ENCODE data around the gene HIGD1A. TPM values are rescaled to one million over a fixed set of nuclear protein-coding genes. Genes with fewer than 3 reads are reported as not detected.

HIGD1A gene
- total RNA-seq, 2 donors from 2014 or later = 36.3 to 52.4 TPM

DNA sequence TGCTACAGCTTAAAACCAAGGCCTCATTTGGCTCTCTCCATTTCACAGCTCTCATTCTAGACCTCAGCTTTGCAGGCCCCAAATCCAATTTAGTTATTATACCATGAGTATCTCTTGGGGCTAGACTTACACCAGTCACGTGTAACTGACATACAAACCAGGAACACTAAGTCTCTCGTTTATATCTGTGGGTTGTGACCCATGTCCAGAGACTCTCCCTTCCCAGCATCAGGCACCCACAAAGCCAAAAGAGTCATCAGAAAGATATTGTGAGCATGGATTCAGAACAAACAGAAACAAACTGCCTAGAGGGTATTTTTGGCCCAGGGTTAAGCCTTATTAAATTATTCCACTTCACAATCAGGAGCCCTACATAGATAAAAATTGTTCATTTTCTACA is 25.6 kb downstream of the HIGD1A start:
- no peak for ATAC-seq
- WGBS, 2 donors = 68 to 76% methylated on average over 2 of the region's 2 CpGs
- Histone ChIP-seq H3K4me3 (no peak overlapping the region), H3K27me3 (no peaks in the 10 kb centered on the region), H3K4me1 (peaks cover 29% of the 10 kb centered on the region), H3K9me3 (no peaks in the 10 kb centered on the region), H3K27ac (peak overlapping the region in 2 of 4 donors; percentile 10 to 80), H3K36me3 (replicated peaks in 1 of 2; ENCODE audit: insufficient read depth in 1 of 2, low read depth in 2 of 2) (peaks cover 0 to 2% of the 10 kb centered on the region in 2 donors)
- DNase-seq = peak in 1 of 4 donors; percentile 20
- intact Hi-C loops (cut with DNase I) = no loop called here
- TF ChIP-seq POLR2A (IDR thresholded peaks at IDR 0.05) = no peak
- TF ChIP-seq, protein P1, sequence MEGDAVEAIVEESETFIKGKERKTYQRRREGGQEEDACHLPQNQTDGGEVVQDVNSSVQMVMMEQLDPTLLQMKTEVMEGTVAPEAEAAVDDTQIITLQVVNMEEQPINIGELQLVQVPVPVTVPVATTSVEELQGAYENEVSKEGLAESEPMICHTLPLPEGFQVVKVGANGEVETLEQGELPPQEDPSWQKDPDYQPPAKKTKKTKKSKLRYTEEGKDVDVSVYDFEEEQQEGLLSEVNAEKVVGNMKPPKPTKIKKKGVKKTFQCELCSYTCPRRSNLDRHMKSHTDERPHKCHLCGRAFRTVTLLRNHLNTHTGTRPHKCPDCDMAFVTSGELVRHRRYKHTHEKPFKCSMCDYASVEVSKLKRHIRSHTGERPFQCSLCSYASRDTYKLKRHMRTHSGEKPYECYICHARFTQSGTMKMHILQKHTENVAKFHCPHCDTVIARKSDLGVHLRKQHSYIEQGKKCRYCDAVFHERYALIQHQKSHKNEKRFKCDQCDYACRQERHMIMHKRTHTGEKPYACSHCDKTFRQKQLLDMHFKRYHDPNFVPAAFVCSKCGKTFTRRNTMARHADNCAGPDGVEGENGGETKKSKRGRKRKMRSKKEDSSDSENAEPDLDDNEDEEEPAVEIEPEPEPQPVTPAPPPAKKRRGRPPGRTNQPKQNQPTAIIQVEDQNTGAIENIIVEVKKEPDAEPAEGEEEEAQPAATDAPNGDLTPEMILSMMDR (IDR thresholded peaks at IDR 0.05) = no peak

GRCh38 chr3:42773409-42773751 is 30.9 kb downstream of the HIGD1A start:
- no peaks in the 10 kb centered on the region for H3K9me3 ChIP-seq
- H3K36me3 ChIP-seq (replicated peaks in 1 of 2; ENCODE audit: insufficient read depth in 1 of 2, low read depth in 2 of 2) = no peaks in the 10 kb centered on the region
- WGBS, 2 donors = 6 to 8% methylated on average over 6 of the region's 6 CpGs
- peak overlapping the region in 3 of 4 donors; percentile 39 to 79 (median 69) for H3K27ac ChIP-seq
- DNase-seq = no peak
- intact Hi-C loops (cut with DNase I) = no loop called here
- ATAC-seq = no peak
- peaks cover 9% of the 10 kb centered on the region for H3K4me1 ChIP-seq
- TF ChIP-seq, protein P1 (IDR thresholded peaks at IDR 0.05) = no peak
- no peak for TF ChIP-seq POLR2A (IDR thresholded peaks at IDR 0.05)
- no peaks in the 10 kb centered on the region for H3K27me3 ChIP-seq
- H3K4me3 ChIP-seq = peak overlapping the region in 1 of 2 donors; percentile 12

- intact Hi-C loops (cut with DNase I) = no loop called here
- no peaks in the 10 kb centered on the region for H3K27me3 ChIP-seq
- peaks cover 6% of the 10 kb centered on the region for H3K4me1 ChIP-seq
- DNase-seq (peak; percentile 91 to 97 (median 94)), ATAC-seq (peak; percentile 96)
- no peaks in the 10 kb centered on the region for H3K9me3 ChIP-seq
- peak within 1 kb of the TSS in 1 of 2 donors; percentile 12 for H3K4me3 ChIP-seq
- TF ChIP-seq POLR2A (IDR thresholded peaks at IDR 0.05) = peak in 2 of 3 donors; percentile 44 to 57
- TF ChIP-seq, protein P1 (IDR thresholded peaks at IDR 0.05) = no peak
- peak within 1 kb of the TSS in 3 of 4 donors; percentile 39 to 79 (median 69) for H3K27ac ChIP-seq
- H3K36me3 ChIP-seq (replicated peaks in 1 of 2; ENCODE audit: insufficient read depth in 1 of 2, low read depth in 2 of 2) = no peaks in the 10 kb centered on the region
- WGBS, 2 donors = 3 to 5% methylated on average over 32 to 63 of the region's 63 CpGs
These were observed 31.5 kb downstream of the HIGD1A start, which contains the start of gene CCDC13 for GRCh38 chr3:42772670-42773408. TSS of gene CCDC13 (minus strand) at chr3:42773253. CDS start at chr3:42758345, 14,908 bp downstream.

GRCh38 chr3:42771271-42771670 is 33.0 kb downstream of the HIGD1A start:
- H3K9me3 ChIP-seq = no peaks in the 10 kb centered on the region
- no peak for DNase-seq
- WGBS, 2 donors = 24 to 30% methylated on average over 1 of the region's 1 CpG
- TF ChIP-seq POLR2A (IDR thresholded peaks at IDR 0.05) = no peak
- TF ChIP-seq, protein P1 (IDR thresholded peaks at IDR 0.05) = no peak
- no peak for ATAC-seq
- no peaks in the 10 kb centered on the region for H3K27me3 ChIP-seq
- no peaks in the 10 kb centered on the region for H3K36me3 ChIP-seq (replicated peaks in 1 of 2; ENCODE audit: insufficient read depth in 1 of 2, low read depth in 2 of 2)
- H3K4me1 ChIP-seq = peaks cover 6% of the 10 kb centered on the region
- no peak overlapping the region for H3K27ac ChIP-seq
- no peak overlapping the region for H3K4me3 ChIP-seq
- intact Hi-C loops (cut with DNase I) = no loop called here
